ENCODE results near the gene ELL2. TPM values are rescaled to one million over a fixed set of nuclear protein-coding genes. Genes with fewer than 3 reads are reported as not detected.

The ELL2 gene
- total and polyA plus RNA-seq, 11 donors = 6.7 to 74.5 (median 31.1) TPM

- 47 to 71% (median 57%) methylated on average over 1 of the region's 1 CpG for WGBS, 4 donors
- no peaks in the 10 kb centered on the region for H3K9me3 ChIP-seq
- H3K36me3 ChIP-seq = no peaks in the 10 kb centered on the region
- ATAC-seq = no peak
- no peaks in the 10 kb centered on the region for H3K27me3 ChIP-seq
- intact Hi-C loops (cut with DNase I) = loop anchor here in 3 of 10 donors (10.0 kb wide), 3 partner anchors 85 to 385 kb away; partner anchors contain the start of gene RFESD (in 1 of the 3)
- H3K4me3 ChIP-seq = no peak overlapping the region
- H3K4me1 ChIP-seq = peaks cover 0 to 40% (median 24%) of the 10 kb centered on the region in 12 donors
- H3K27ac ChIP-seq = no peak overlapping the region
- no peak for DNase-seq
- TF ChIP-seq POLR2A (IDR thresholded peaks at IDR 0.05) = no peak
- no peak for TF ChIP-seq CTCF (IDR thresholded peaks at IDR 0.05)
These were observed 11.8 kb downstream of the ELL2 start for GRCh38 chr5:95949810-95950209.

GRCh38 chr5:95948631-95949030 is 13.0 kb downstream of the ELL2 start:
- Histone ChIP-seq H3K4me3 (no peak overlapping the region), H3K9me3 (no peaks in the 10 kb centered on the region), H3K27ac (no peak overlapping the region), H3K27me3 (no peaks in the 10 kb centered on the region), H3K36me3 (no peaks in the 10 kb centered on the region), H3K4me1 (peaks cover 0 to 45% (median 24%) of the 10 kb centered on the region in 12 donors)
- DNase-seq (no peak), ATAC-seq (no peak)
- intact Hi-C loops (cut with DNase I) = loop anchor here in 1 of 10 donors (10.0 kb wide), 1 partner anchor 304 kb away; the partner anchor contains the start of gene RFESD
- TF ChIP-seq CTCF (IDR thresholded peaks at IDR 0.05) (no peak), POLR2A (IDR thresholded peaks at IDR 0.05) (no peak)

GRCh38 chr5:95946451-95946850 is 15.2 kb downstream of the ELL2 start:
- no peak overlapping the region for H3K27ac ChIP-seq
- intact Hi-C loops (cut with DNase I) = loop anchor here in 1 of 10 donors (10.0 kb wide), 1 partner anchor 302 kb away; the partner anchor contains the start of gene RFESD
- H3K4me1 ChIP-seq = peaks cover 0 to 53% (median 19%) of the 10 kb centered on the region in 12 donors
- TF ChIP-seq POLR2A (IDR thresholded peaks at IDR 0.05) (no peak), CTCF (IDR thresholded peaks at IDR 0.05) (no peak)
- no peak overlapping the region for H3K4me3 ChIP-seq
- 94 to 98% (median 96%) methylated on average over 1 of the region's 1 CpG for WGBS, 4 donors
- ATAC-seq = no peak
- no peak for DNase-seq
- no peaks in the 10 kb centered on the region for H3K27me3 ChIP-seq
- no peaks in the 10 kb centered on the region for H3K9me3 ChIP-seq
- no peaks in the 10 kb centered on the region for H3K36me3 ChIP-seq

GRCh38 chr5:95942968-95943367 is 18.7 kb downstream of the ELL2 start:
- DNase-seq = no peak
- Histone ChIP-seq H3K36me3 (no peaks in the 10 kb centered on the region), H3K4me1 (peaks cover 0 to 57% (median 14%) of the 10 kb centered on the region in 12 donors), H3K4me3 (no peak overlapping the region), H3K27me3 (no peaks in the 10 kb centered on the region), H3K27ac (no peak overlapping the region), H3K9me3 (no peaks in the 10 kb centered on the region)
- no peak for TF ChIP-seq CTCF (IDR thresholded peaks at IDR 0.05)
- TF ChIP-seq POLR2A (IDR thresholded peaks at IDR 0.05) = no peak
- 75 to 88% (median 81%) methylated on average over 2 of the region's 2 CpGs for WGBS, 4 donors
- intact Hi-C loops (cut with DNase I) = loop anchor here in 1 of 10 donors (10.0 kb wide), 1 partner anchor 298 kb away; the partner anchor contains the start of gene RFESD
- ATAC-seq = no peak

Data from heart left ventricle (tissue), 16 donors.